ENCODE measurements around the gene DNASE2B.

The DNASE2B gene

GRCh38 chr1:84398175-84399155 is at the start of gene DNASE2B:
TSS of gene DNASE2B (plus strand) at chr1:84398484. CDS start at chr1:84398565, 81 bp downstream.
- no peak for DNase-seq (ENCODE audit: low read depth)

GRCh38 chr1:84348759-84349158 is 49.5 kb upstream of the DNASE2B start:
- DNase-seq (ENCODE audit: low read depth) = no peak

- no peak for DNase-seq (ENCODE audit: low read depth)
Observed at GRCh38 chr1:84350104-84350503, 48.2 kb upstream of the DNASE2B start.

GRCh38 chr1:84350550-84350949 is 47.7 kb upstream of the DNASE2B start:
- DNase-seq (ENCODE audit: low read depth) = no peak

- no peak for DNase-seq (ENCODE audit: low read depth)
Observed at GRCh38 chr1:84352298-84353106, 45.8 kb upstream of the DNASE2B start.

- DNase-seq (ENCODE audit: low read depth) = no peak
Observed at GRCh38 chr1:84353695-84354094, 44.6 kb upstream of the DNASE2B start.

- no peak for DNase-seq (ENCODE audit: low read depth)
Observed at GRCh38 chr1:84355556-84355955, 42.7 kb upstream of the DNASE2B start.

GRCh38 chr1:84356881-84357280 is 41.4 kb upstream of the DNASE2B start:
- no peak for DNase-seq (ENCODE audit: low read depth)

GRCh38 chr1:84358695-84359094 is 39.6 kb upstream of the DNASE2B start:
- no peak for DNase-seq (ENCODE audit: low read depth)

- DNase-seq (ENCODE audit: low read depth) = no peak
Observed at GRCh38 chr1:84360316-84360715, 38.0 kb upstream of the DNASE2B start.

GRCh38 chr1:84361796-84362195 is 36.5 kb upstream of the DNASE2B start:
- no peak for DNase-seq (ENCODE audit: low read depth)

GRCh38 chr1:84363019-84363418 is 35.3 kb upstream of the DNASE2B start:
- no peak for DNase-seq (ENCODE audit: low read depth)

GRCh38 chr1:84363622-84364021 is 34.7 kb upstream of the DNASE2B start:
- no peak for DNase-seq (ENCODE audit: low read depth)

- no peak for DNase-seq (ENCODE audit: low read depth)
Observed at GRCh38 chr1:84365225-84366221, 32.8 kb upstream of the DNASE2B start.

- no peak for DNase-seq (ENCODE audit: low read depth)
Observed at GRCh38 chr1:84366786-84367185, 31.5 kb upstream of the DNASE2B start.

- DNase-seq (ENCODE audit: low read depth) = no peak
Observed at GRCh38 chr1:84367219-84367618, 31.1 kb upstream of the DNASE2B start.

GRCh38 chr1:84368441-84368840 is 29.8 kb upstream of the DNASE2B start:
- no peak for DNase-seq (ENCODE audit: low read depth)

- DNase-seq (ENCODE audit: low read depth) = no peak
Observed at GRCh38 chr1:84370266-84370665, 28.0 kb upstream of the DNASE2B start.

- no peak for DNase-seq (ENCODE audit: low read depth)
Observed at GRCh38 chr1:84370831-84371394, 27.4 kb upstream of the DNASE2B start.

GRCh38 chr1:84373436-84374141 is 24.7 kb upstream of the DNASE2B start:
- no peak for DNase-seq (ENCODE audit: low read depth)

All from activated T-cell treated with anti-CD3 and anti-CD28 coated beads for 48 hours (primary cell).